HG02588 (cell line): ENCODE measurements around the gene STK40.
A peak's percentile ranks its signal among the peaks of the same experiment; 100 is the strongest.

Experiments
- ATAC-seq: cut with Tn5 transposase; IDR thresholded peaks from one replicate; pipeline ENCODE4 v1.9.1; 2021; ENCODE audit warnings: mild to moderate bottlenecking, moderate library complexity; ENCODE audit not compliant: unreplicated experiment

STK40 gene

DNA sequence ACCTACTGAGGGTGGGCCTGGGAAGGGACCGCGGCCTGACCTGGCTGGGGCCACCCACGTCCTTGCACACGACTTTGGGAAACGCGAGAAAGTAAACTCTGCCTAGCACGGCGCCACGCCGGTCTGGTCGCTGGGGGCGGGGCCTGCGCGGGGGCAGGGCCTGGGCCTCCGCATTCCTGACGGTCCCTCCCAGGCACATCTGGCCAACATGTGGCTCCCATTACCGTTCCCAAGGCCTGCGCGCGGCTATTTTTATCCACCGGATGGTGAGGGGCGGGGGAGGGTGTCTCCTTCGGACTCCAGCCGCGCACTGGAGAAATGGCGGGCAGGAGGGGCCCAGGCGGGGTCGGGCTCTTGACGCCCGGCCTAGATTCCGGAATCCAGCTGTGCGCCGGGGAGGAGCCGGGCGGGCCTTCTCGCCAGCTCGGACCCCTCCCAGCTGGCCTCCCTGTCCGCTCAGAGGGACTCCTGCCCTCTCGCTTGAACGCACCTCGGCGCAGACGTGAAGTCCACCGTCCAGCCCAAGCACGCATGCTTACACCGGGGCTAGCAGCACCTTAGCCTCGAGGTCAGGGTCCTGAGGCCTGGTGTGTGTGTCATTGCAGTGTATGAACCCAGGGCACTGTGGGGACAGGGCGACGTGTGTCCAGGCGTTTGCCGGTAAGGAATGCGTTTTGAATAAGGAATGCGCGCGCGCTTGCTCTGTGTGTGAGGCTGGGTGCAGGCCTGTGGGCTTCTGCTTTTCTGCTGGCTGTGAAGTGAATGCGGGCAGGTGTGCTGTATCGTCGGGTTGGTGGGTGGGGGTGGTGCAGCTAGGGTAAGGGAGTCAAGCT lies 64.4 kb downstream of the STK40 start:
- ATAC-seq, result no peak

DNA sequence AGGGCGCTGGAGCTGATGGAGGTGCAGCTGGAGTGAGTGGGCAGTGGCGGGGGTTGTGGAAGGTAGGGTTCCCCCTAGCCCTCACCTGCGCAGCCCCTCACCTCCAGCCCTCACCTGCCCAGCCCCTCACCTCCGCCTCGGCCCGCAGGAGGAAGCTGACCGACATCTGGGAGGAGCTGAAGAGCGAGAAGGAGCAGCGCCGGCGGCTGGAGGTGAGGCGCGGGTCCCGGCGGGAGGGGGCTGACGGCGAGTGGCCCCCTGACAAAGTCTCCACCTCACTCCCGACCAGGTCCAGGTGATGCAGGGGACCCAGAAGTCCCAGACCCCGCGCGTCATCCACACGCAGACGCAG lies 65.0 kb downstream of the STK40 start:
- no peak for ATAC-seq

DNA sequence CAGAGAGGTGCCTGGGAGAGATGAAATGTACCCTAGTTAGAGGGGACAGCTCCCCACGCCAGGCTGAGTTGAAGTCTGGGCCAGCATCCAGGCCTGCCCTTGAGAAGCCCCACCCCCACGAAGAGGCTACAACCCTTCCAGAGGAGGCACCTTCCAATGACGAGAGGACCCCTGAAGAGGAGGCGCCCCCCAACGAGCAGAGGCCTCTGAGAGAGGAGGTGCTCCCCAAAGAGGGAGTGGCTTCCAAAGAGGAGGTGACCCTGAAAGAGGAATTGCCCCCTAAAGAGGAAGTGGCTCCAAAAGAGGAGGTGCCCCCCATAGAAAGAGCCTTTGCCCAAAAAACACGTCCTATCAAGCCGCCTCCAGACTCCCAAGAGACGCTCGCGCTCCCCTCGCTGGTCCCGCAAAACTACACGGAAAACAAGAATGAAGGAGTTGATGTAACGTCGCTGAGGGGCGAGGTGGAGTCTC lies 65.4 kb downstream of the STK40 start:
- no peak for ATAC-seq

DNA sequence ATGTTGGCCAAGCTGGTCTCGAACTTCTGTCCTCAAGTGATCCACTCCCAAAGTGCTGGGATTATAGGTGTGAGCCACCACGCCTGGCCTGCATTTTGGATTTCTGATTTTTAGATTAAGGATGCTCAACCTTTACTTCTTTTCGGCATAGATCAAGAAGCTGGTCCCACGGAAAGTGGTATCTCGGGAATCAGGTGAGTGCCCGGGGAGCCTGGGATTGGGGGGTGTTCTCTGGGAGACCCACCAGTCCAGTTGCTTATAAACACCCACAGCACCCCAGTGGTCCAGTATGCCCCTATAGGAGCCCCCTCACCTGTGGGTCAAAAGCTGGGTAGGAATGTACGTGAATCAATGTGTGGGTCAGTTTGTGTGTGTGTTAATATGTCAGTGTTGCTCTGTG lies 76.3 kb downstream of the STK40 start:
- no peak for ATAC-seq

DNA sequence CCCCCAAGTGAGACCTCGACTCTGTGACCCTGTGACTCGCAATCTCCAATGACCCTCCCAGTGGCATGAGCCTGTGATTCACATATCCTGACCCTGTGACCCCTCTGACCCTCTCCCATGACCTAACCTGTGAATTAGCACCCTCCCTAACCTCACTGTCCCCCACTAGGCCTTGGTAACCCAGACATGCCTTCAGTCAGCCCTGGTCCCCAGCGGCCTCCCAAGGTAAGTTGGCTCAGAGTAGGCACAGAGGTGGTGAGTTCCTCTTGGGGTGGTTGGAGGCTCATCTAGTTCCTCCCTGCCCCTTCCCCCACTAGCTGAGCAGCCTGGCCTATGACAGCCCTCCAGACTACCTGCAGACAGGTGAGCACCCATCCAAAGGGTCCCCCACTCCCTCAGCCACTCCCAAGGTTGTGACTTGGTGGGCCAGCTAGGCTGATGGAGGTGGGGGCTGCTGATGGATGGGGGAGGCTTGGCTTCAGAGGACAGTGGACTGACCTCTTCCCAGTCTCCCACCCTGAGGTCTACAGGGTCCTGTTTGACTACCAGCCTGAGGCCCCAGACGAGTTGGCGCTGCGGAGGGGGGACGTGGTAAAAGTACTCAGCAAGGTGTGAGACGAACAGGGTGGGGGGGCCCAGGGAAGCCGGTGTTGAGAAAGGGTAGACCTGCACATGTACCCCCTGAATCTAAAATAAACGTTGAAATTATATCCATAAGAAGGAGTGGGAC lies 78.0 kb downstream of the STK40 start:
- no peak for ATAC-seq

DNA sequence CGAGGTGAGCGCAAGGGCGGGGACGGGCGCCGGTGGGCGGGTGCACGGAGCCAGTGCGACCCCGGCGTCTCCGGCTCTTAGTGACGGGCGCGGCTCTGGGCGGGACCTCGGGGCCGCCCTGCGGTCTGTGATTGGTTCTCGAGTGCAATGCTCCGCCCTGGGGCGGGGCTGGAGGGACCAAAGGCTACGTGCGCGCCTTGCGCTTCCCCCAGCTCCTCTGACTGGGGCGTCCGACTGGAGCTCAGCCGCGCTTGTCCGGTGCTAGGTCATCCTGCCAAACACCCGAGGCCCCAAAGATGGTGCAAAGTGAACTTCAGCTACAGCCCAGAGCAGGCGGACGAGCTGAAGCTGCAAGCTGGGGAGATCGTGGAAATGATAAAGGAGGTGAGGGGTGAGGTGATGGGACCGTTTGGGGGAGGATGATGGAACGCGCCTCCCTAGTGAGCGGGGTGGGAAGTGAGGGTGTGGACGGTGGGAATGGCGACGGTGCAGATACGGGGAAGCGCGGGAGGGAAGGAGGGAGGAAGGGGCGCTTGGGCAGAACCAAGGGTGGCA lies 78.7 kb downstream of the STK40 start:
- peak; percentile 96 for ATAC-seq

DNA sequence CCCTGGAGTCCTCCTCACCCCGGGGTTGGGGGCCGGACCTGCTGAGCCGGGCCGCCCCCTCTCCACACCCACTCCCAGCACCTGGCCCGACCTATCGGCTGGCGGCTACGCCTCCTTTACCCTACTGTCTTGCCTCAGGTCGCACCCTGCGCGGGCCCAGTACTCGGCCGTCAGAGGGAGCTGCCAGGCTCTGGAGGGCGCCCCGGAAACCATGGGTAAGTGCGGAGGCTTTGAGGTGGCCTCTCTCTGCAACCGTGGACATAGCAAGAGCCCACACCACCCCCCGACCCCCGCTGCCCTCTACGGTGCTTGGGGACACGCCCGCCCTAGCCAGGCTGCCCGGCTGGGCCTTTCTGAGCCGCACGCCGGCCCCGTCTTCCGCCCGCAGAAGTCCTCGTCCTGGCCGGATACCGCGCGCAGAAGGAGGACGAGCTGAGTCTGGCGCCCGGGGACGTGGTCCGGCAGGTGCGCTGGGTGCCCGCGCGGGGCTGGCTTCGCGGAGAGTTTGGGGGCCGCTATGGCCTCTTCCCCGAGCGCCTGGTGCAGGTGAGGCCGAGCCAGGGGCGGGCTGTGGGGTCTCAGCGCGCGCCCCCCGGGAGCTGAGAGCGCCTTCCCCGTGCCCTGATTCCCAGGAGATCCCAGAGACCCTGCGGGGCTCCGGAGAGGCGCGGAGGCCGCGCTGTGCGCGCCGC lies 79.4 kb downstream of the STK40 start, which contains the start of gene SH3D21:
SH3D21 (plus strand) TSS at position 159 of the 692 bp plus-strand sequence; CDS start at position 212, 53 bp downstream.
- ATAC-seq, result peak; percentile 32

DNA sequence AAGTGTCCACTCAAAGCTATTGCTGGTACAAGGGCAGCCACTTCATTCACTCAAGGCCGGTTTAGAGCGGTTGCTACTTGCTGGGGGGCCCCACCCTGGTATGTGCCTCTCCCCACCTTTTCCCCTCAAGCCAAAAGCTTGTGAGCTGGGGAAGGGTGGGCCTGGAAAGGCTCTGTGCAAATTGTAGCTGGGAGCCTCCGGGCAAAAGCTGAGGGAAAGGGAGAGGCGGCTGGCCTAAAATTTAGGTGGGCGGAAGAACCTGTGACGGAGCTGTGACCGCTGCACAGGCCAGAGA lies 79.9 kb downstream of the STK40 start:
- ATAC-seq, result no peak

DNA sequence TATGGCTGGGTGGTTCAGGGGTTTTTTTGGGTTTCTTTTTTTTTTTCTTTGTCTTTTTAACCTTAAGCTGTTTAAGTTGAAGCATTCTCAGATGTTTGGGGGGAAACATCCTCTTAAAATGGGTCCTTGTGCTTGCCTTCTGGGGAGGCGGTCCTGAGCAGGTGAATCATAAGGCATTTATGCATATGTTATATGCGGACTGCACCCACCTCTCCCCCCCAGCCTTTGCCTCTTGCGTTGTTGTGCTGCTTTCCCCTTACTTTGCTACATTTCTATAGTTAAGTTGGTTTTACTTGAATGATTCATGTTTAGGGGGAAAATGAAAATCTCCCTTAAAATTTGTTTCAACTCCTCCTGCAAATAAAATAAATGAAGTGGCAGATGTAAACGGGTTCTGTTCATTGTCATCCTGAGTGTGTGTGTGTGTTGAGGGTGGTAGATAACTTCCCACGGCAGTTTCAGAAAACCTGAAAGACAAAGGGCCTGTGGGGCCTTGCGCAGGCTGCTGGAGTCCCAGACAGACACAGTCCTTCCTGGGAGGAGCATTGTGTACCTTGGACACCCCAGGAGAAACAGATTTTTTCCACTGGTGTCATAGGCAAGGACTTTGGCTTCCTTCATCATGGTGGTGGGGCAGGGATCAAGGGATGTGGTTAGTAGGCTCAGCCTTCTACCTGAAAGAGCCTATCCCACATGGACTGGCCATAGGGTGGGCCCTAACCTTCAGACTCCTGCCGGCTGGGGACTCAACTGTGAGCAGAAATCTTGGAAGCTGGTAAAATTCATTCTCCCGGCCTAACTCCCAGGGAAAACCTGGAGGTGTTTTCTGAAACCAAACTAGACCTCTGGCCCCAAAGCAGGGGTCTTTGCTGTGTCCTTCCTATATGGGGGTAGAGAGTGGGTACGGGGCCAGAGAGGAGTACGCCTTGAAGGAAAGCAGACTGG lies 80.5 kb downstream of the STK40 start:
- no peak for ATAC-seq

DNA sequence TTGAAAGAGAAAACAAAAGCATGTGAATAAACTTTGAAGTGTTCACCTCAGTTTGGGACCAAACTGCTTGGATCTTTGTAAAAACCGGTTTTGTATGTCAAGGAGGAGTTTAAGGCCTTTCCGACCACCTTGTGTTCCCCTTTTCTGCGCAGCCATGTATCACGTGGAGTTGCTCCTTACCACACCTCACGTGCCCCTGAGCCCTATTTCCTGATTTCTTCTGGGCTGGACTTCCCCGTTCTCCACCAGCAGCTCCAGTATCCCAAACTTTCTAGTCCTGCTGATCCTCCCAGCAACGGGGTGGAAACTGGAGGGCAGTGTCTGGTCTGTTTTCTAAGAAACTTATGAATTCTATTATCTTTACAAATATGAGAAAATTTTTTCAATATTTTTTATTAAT lies 81.2 kb downstream of the STK40 start:
- no peak for ATAC-seq

DNA sequence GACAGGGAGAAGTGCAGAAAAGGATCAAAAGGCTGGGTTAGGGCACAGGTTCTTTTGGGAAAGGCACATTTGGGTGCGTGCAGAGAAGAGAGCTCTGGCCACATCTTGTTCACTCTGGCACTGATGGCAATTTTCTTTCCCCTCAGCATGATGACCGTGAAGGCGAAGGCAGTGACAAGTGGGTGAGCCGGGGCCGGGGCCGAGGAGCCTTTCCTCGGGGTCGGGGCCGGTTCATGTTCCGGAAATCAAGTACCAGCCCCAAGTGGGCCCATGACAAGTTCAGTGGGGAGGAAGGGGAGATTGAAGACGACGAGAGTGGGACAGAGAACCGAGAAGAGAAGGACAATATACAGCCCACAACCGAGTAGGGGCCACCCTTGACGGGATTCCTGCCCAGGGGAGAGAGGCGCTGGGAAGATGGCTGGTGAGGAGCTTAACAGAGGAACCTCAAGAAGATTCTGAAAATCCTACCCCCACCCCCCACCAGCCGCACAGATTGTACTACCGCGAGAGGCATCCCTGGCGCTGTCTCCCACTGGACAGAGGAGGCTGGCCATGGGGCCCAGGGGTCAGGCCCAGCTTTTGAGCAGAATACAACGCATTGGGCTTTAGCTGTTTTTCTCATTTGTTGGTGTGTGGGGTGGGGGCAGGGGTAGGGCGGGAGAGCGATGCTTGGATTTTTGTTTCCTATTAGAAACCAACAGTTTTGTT lies 81.9 kb downstream of the STK40 start:
- ATAC-seq, result no peak

DNA sequence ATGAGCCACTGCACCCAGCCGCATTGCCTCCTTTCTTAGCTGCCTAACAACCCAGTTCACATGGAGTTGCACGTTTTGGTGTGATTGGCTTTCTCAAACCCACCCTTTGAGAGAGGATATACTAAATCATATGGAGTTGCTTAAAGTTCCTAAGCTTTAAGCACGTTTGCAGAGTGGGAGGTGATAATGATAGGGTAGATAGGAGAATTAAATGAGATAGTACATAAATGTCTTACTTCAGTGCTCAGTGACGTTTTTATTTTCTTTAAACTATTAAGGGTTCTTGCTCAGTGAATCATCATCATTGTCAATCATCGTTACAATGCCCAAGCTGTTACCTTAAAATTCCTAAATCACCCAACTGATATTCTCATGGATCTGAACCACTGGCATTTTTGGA lies 82.5 kb downstream of the STK40 start:
- no peak for ATAC-seq

DNA sequence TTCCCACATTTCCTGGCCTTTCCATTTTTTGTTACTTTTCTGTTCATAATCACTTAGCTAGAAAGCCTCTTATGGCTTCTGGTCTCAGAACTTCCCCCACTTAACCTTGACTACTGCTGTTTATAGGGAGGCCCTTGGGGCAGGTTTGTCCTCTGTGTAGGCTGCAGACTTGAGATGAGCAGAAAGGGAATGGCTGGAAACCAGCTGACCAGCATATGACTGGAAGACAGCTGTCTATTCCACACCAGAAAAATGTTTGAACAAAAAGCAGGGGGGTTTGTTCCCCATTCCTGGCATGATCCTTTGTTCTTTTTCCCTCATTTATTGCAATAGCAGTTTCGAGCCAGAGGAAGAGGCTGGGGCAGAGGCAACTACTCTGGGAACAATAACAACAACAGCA lies 84.5 kb downstream of the STK40 start:
- ATAC-seq, result no peak

DNA sequence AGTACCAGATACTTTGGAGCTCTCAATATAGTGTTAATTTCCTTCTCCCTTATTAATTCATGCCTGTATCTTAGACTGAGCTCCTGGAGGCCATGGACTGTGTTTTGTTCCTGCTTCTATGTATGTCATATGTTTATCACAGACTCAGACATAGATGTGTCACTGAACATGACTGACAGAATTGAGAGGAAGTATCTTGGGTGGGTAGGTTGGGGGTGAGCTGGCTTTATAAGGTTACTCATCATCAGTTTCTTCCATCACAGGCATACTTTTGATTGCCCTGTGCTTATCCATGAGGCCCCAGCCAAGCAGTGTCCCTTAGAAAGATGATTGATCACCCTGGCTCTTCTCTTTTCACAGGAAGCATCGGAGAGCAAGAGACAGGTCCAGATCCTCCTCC lies 85.2 kb downstream of the STK40 start:
- ATAC-seq, result no peak

DNA sequence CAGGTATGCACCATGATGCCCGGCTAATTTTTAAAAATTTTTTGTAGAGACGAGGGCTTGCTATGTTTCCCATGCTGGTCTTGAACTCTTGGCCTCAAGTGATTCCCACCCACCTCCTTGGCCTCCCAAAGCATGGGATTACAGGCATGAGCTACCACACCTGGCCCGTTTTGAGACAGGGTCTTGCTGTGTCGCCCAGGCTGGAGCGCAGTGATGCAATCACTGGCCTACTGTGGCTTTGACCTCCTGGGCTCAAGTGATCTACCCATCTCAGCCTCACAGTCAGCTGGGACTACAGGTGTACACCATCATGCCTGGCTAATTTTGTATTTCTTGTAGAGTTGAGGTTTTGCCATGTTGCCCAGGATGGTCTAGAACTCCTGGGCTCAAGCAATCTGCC lies 87.1 kb downstream of the STK40 start:
- ATAC-seq, result no peak

DNA sequence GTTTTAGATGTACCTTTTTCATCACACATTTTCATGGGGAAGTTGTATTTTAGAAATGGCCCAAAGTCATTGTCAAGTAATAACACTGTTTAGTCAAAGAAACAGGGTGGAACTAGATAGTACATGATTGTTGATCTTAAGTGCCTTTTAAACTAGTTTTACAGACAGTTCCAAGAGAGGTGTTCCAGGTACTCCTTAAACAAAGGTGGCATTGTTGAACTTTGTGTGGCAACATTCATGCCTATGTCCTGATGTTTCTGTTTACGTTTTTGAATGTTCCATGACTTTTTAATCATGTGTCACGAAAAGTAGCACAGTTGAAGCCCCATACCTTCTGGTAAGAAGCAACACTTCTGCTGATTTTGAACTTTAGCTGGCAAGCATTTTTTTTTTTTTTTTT lies 88.7 kb downstream of the STK40 start:
- no peak for ATAC-seq

DNA sequence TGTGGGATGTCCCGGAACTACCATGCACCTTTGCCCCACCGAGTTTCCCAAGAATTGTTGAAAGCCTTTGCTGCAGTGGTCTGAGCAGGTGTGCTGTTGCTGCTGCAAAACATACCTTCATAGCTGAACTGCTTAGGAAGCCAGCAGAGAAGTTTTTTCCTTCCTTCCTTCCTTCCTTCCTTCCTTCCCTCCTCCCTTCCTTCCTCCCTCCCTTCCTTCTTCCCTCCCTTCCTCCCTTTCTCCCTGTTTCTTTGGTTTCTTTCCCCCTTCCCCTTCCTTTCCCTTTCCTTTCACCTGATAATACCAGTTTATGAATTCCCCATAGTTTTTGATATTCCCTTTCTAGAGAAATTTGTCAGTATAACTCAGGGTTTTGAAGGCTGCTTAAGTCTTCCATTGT lies 90.3 kb downstream of the STK40 start:
- ATAC-seq, result no peak
